ENCODE measurements around the gene RAET1G.
"Not testable (repeated sequence)": the region's sequence is repeated elsewhere in the genome, so short reads cannot be mapped to it uniquely, and the experiment has no call there.

RAET1G gene

DNA sequence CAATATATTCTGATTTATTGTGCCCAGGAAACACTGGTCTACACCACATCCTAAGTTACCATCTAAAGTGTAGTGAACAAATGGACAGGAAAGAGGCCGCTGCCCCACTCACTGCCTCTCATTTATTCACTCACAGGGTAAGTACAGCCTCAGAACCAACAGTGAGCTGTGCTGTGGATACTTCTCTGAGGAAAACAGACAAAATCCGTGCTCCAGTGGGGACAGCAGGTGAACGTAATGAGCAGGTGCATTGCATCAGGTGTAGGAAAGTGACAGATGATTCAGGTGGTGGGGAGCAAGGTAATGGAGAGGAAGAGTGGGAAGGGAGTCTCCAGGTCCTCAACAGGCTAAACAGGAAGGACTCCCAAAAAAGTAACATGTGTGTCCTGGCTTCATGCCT, 10.5 kb upstream of the RAET1G start:
- no peak for FAIRE-seq

GRCh38 chr6:149933036-149933435, 10.1 kb upstream of the RAET1G start:
- FAIRE-seq: no peak

- FAIRE-seq: no peak
Observed at GRCh38 chr6:149931501-149931900, 8.6 kb upstream of the RAET1G start.

GRCh38 chr6:149929422-149929821, 6.5 kb upstream of the RAET1G start:
- FAIRE-seq: no peak

DNA sequence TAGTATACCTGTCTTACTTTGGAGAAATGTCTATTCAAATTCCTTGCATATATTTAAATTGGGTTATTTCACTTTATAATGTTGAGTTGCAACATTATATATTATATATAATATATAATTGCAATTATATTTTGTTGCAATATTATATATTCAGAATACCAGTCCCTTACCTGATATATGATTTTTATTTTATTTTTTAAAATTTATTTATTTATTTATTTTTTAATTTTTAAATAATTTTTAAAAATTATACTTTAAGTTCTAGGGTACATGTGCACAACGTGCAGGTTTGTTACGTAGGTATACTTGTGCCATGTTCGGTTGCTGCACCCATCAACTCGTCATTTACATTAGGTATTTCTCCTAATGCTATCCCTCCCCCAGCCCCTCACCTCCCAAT, 4.1 kb upstream of the RAET1G start:
- not testable (repeated sequence) for FAIRE-seq

DNA sequence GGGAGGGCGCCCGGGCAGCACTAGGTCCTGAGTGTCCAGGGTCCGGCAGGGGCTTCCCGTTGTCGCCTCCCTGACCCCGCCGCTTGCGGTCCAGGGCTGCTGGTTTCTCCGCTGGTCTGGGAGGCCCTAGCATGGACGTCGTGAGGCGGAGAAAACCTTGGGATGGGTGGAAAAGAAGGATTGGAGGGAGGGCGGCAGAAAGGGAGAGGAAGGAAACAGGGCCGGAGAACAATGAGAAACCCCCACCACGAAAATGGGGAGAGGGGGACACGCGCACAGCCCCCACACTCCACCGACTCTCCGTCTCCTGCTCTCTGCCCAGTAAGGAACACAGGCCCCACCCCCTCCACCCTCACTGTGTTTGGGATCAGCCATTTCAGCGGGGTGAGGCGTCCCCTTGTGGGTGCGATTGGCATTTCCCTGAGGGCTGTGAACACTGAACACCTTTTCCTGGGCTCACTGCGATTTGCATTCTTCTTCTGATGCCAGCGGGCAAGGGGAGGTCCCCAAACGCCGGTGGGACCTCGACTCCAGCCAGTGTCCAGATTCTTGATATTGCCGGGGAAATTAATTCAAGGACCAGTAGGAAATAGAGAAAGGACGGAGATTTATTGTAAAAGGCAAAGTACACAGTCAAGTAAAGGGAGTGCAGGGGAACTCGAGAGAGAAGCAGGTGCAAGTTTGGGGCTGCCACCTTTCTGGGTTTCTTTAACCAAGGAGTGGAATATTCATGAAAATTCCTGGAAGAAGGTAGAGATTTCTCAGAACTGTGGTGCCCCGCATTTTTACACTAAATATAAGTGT, 3.3 kb upstream of the RAET1G start:
- FAIRE-seq: no peak

- no peak for FAIRE-seq
Observed at GRCh38 chr6:149925253-149925973, 2.5 kb upstream of the RAET1G start.

- FAIRE-seq: no peak
Observed at GRCh38 chr6:149924933-149925252, 2.0 kb upstream of the RAET1G start.

GRCh38 chr6:149924206-149924932, 1.4 kb upstream of the RAET1G start:
- no peak for FAIRE-seq

DNA sequence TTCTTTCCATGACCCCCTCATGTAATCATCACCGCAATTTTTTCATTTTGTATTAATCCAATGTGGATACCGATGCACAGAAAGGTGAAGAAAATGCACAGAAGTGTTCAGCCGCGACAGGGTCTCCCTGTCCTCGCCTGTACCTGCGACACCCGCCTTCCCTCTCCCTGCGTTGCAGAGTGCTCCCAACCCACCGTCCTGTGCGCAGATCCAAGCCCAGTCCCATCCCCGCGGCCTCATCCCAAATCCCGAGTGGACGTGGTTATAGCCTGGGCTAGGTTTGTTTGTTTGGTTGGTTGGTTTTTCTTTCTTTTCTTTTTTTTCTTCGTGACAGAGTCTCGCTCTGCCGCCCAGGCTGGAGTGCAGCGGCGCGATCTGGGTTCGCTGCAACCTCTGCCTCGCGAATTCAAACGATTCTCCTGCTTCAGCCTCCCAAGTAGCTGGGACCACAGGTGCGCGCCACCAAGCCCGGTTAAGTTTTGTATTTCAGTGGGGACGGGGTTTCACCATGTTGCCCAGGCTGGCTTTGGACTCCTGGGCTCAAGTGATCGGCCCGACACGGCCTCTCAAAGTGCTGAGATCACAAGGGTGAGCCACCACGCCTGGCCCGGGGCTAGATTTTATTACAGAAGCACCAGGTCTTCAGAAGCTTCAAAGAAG, 536 bp upstream of the RAET1G start:
- FAIRE-seq: no peak

DNA sequence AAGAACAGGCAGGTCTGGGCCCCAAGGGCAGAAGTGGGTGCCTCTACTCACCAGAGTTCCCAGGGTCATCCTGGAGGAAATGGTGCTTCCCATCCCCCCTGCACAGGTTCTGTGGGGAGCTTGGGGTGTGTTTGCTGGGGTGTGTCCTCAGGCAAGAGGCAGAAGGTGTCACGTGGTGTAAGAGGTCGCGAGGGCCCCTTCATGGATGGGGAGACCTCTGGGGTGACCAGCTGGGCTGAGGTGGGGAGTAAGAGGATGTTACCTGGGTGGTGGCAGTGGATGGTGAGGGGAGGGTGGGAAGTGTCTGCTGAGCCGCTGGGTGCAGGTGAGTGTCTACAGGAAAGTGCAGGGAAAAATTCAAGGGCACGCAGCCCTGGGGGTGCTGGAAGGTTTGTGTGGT, 830 bp downstream of the RAET1G start:
- FAIRE-seq: not testable (repeated sequence)

GRCh38 chr6:149921361-149921760, 1.6 kb downstream of the RAET1G start:
- no peak for FAIRE-seq

DNA sequence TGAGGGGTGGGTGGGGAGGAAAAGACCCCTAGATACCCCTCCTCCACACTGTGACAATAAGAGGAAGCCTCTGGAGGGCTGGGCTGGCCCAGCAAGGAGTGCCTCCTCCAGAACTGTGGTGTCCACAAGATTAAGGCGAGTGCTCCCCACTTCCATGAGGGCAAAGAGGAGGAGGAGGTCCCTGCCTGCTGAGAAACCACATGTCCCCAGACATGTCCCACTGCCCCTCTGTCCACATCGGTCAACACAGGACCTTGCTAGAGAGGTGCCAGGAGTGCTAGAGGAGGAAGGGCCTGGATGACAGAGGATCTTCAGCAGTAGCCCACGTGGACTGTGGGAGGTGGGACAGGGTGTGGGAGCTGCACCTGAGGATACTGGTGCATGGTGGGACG, 3.1 kb downstream of the RAET1G start:
- no peak for FAIRE-seq

- FAIRE-seq: not testable (repeated sequence)
Observed at GRCh38 chr6:149919126-149919833, 3.6 kb downstream of the RAET1G start.

DNA sequence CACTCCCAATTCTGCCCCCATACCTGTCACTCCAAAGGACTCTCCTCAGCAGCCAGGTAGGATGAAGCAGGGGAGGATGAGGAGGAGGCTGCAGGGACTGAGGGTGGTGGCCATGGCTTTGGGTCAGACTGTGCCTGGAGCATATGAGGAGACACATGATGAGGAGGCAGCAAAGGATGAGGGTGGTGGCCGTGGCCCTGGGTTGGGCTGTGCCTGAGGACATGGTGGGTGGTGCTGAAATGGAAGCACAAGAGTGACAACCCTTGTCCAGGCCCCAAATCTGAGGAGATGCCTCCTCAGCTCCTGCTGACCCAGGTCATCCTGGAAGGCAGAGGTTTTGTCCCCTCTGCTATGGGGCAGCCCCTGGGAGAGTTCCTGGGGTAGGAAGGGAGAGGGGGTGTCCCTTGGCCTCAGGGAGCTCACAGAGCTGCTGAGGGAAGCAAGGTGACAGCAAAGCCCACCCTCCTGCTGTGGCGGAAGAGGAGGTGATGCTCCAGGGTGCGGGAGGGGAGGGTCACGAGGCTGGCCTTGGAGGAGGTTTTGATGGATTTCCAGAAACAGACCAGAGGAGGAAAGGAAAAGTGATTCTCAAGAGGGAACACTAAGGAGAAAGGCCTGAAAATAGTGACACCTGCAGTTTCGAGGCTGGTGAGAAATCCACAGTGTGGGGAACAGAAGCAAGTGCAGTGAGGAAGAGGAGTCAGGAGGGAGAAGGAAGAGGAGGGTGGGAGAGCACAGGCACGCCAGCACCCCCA, 4.6 kb downstream of the RAET1G start:
- no peak for FAIRE-seq

DNA sequence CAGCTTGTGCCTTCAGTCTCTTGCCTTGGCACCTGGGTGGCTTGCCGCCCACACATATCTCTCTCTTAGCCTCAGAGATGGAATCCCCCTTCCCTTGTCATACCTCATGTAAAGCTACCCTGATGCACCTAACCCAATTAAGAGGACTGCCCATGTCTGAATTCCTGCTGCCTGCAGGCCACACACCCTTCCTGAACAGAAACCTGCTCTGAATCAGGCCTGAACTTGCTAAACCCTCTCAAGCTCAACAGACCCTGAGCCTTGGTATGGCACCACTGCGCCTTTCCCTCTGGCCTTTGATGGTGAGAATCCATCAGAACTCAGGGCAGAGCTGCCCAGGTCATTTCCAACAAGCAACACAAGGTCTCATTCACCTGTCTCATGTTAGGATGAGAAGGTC, 5.2 kb downstream of the RAET1G start:
- FAIRE-seq: no peak

DNA sequence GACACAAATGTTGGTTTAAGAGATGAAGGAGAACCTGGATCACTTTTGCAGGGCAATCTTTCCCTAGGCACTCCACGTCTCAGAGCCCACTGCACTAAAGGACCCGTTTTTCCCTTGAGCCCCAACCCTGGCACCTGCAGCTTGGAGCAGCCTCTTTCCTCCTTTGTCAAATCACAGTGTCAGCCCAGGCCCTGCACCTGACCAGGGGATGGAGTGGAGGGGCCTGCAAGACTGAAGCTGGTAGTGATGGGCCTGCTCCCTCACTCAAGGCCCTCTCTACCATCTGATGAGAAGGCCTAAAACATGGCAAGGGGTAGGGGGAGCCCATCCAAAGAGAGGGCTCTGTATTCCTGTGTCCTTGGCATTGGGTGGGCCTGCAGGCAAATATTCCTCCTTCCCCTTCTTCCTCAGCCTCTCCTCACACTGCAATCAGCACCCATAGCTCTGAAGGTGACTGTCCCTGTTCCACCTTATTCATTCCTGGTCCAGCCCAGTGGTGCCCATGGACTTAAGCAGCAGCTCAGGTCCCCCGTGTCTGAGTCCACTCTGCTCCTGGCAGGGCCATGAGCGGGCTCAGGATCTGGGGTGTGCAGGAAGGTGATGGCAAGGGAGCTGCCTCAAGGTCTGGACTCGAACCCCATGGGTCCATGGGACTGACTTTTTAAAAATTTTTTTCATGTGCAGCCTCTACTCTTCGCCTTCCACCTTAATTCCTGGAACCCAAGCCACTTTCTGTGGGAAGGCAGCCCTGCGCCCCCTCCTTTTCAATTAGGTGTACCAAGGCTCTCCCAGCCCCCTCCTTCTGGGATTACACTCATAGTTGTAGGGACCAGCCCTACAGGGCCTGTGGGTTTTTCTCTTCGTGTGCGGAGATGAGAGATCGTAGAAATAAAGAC, 6.7 kb downstream of the RAET1G start:
- FAIRE-seq: no peak

DNA sequence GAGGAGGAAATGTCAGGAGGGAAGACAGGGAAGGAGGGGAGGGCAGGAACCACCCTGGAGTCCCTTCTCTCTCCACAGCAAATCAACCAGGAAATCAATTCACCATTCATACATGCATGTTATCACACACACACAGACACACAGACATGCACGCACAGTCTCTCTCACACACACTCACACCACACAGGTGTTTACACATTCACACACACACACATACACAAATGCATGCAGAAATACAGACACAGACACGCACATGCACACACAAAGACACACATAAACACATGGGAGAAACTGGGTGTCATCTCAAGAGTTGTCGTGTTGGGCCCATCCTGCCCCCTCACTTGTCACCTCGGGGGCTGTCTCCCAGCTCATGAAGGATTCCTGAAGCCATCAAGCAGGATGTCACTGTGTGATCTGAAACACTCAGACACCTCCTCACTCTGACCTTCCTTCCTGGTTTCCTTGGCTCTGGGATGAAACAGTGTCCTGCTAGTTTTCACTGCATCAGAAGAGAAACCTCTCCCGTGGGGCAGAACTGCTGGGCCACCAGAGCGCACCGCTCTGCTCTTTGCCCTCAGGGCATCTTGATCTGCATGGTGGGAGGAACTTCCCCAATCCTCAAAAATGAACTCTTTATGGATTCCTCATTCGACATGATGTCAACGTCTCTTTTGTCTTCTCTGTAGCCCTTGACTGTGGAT, 9.2 kb downstream of the RAET1G start:
- no peak for FAIRE-seq

- no peak for FAIRE-seq
Observed at GRCh38 chr6:149913085-149913484, 9.8 kb downstream of the RAET1G start.

- not testable (repeated sequence) for FAIRE-seq
Observed at GRCh38 chr6:149912680-149913079, 10.2 kb downstream of the RAET1G start.
